VCaP (cell line): ENCODE results near the gene HSPA1L.
"Not testable (repeated sequence)": the region's sequence is repeated elsewhere in the genome, so short reads cannot be mapped to it uniquely, and the experiment has no call there.

ENCODE experiments used
- H3K27ac ChIP-seq: fragments of 450-650 bp; 2 replicates; pipeline ENCODE4 v1.5.1; 2017
- TF ChIP-seq, protein P1 (sequence below): fragments of 450-650 bp; conservative IDR thresholded peaks from 2 replicates; pipeline ENCODE4 v1.5.1; 2017; ENCODE audit warnings: mild to moderate bottlenecking, moderate library complexity

Gene HSPA1L

DNA sequence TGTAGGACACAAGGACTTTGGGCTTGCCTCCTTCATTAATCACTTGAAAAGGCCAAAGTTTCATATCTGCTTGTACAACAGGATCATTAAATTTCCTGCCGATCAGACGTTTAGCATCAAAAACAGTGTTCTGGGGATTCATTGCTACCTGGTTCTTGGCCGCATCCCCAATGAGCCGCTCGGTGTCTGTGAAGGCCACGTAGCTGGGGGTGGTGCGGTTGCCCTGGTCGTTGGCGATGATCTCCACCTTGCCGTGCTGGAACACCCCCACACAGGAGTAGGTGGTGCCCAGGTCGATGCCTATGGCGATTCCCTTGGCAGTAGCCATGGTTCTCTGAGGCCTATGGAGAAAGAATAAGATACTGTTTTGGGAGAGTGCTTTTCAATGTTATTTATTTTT, 3.4 kb downstream of the HSPA1L start:
- TF ChIP-seq, protein P1, sequence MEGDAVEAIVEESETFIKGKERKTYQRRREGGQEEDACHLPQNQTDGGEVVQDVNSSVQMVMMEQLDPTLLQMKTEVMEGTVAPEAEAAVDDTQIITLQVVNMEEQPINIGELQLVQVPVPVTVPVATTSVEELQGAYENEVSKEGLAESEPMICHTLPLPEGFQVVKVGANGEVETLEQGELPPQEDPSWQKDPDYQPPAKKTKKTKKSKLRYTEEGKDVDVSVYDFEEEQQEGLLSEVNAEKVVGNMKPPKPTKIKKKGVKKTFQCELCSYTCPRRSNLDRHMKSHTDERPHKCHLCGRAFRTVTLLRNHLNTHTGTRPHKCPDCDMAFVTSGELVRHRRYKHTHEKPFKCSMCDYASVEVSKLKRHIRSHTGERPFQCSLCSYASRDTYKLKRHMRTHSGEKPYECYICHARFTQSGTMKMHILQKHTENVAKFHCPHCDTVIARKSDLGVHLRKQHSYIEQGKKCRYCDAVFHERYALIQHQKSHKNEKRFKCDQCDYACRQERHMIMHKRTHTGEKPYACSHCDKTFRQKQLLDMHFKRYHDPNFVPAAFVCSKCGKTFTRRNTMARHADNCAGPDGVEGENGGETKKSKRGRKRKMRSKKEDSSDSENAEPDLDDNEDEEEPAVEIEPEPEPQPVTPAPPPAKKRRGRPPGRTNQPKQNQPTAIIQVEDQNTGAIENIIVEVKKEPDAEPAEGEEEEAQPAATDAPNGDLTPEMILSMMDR, result no peak

DNA sequence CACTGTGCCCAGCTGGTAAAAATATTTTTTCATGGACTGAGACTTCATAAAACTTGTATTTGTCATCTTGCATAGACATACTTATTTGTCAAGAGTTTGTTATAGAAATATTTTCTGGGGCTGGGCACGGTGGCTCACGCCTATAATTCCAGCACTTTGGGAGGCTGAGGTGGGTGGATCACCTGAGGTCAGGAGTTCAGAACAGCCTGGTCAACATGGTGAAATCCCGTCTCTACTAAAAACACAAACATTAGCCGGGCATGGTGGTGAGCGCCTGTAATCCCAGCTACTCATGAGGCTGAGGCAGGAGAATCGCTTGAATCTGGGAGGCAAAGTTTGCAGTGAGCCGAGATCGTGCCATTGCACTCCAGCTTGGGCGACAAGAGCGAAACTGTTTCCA, 6.5 kb downstream of the HSPA1L start:
- peak overlapping the region; percentile 83; the same call in 1 of the 2 replicates for H3K27ac ChIP-seq

More for the DNA sequence above, 3.4 kb downstream of the HSPA1L start:
- H3K27ac ChIP-seq, result no peak overlapping the region

DNA sequence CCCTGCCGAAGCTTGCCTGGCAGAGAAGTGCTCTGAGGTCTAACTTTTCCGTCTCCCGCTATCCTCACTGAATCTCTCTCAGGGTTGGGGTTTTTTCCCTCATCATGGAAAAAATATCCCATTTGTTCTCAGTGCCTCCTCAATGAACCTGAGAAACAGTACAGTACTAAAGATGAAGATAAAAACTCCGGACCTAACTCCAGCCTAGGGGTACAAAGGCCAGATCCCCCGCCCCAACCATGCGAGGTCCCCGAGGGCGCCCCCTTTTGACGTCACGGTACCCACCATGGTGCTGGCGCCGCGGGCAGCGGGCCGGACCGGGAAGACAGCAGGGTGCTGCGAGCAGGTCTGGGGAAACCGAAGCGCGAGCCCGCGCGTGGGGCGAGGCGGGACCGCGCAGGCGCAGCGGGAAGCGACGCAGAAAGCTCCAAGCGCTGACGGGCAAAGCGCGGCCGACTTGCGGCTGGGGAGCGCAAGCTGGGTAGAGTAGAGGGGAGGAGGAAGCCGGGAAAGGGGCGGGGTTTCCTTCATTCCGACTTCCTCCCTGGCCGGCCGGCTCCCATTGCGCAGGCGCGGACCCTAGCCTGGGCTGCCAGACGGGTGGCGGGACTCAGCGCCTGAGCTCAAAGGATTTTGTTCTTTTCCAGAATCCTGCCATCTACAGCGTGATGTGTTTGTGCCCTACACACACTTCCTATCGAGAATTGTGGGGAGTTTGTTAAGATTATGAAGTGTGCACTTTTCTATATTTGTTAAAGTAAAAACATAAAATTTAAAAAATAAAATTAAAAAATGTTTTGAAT, 8.4 kb downstream of the HSPA1L start, which contains the start of gene LSM2:
LSM2 (minus strand) TSS at position 497 of the 803 bp plus-strand sequence; CDS start at position 288, 209 bp downstream.
- H3K27ac ChIP-seq, result peak within 1 kb of the TSS; percentile 83
- TF ChIP-seq, protein P1, result peak; percentile 19; the same call in 1 of the 2 replicates

DNA sequence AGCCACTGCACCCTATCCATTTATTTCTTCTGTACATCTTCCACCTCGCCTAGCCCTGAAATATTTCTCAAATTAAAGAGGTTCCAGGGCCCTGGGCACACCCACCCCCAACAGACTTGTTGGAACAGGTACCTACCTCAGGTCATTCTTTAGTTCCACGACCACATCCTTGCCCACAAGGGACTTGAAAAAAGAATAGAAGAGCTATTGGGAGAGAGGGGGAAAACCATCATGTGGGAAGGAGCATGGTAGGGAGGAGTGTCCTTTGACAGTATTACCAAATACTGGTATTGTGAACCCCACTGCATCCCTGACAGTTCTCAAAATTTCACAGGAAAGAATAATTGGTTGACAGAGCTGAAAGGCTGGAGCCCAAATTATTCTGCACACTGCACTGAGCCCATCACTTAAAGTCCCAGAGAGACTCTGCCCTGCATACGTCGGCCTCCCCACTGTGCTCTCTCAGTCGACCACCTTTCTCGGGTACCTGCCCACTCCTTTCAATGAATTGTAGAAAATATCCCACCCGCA, 9.1 kb downstream of the HSPA1L start:
- TF ChIP-seq, protein P1, result no peak
- peak overlapping the region; percentile 83 for H3K27ac ChIP-seq

DNA sequence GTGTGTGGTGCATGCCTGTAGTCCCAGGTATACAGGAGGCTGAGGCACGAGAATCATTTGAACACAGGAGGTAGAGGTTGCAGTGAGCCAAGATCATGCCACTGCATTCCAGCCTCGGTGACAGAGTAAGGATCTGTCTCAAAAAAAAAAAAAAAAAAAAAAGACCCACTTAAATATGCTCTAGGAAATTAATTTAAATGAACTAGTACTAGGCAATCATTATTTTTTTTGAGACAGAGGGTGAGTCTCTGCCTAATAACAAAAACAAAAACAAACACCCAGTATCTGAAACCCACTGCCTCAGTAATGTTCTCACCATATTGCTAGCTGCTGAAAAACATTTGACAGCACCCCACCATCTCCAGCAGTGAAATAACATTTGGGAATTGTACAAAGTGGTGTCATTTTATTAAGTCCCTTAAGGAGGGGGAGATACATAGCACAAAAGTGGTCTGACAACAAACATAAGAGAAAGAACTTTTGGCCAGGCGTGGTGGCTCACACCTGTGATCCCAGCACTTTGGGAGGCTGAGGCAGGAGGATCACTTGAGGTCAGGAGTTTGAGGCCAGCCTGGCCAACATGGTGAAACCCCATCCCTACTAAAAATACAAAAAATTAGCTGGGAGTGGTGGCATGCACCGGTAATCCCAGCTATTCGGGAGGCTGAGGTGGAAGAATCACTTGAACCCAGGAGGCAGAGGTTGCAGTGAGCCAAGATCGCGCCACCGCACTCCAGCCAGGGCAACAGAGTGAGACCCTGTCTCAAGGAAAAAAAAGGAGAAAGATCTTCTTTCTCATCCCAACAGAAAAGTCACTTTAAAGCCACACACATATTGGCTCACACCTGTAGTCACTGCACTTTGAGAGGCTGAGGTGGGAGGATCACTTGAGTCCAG, 13.8 kb downstream of the HSPA1L start:
- H3K27ac ChIP-seq, result not testable (repeated sequence)

DNA sequence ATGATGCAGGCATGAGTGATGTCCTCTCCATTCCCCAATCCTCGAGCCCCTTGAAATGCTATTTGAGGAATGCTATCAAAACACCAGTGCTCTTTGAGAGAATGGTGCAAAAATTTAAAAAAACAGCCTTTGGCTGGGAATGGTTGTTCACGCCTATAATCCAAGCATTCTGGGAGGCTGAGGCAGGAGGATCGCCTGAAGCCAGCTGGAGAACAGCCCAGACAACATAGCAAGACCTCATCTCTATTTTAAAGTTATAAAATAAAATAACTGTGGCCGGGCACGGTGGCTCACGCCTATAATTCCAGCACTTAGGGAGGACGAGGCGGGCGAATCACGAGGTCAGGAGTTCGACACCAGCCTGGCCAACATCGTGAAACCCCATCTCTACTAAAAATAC, 15.3 kb downstream of the HSPA1L start:
- TF ChIP-seq, protein P1, result no peak
- no peak overlapping the region for H3K27ac ChIP-seq

DNA sequence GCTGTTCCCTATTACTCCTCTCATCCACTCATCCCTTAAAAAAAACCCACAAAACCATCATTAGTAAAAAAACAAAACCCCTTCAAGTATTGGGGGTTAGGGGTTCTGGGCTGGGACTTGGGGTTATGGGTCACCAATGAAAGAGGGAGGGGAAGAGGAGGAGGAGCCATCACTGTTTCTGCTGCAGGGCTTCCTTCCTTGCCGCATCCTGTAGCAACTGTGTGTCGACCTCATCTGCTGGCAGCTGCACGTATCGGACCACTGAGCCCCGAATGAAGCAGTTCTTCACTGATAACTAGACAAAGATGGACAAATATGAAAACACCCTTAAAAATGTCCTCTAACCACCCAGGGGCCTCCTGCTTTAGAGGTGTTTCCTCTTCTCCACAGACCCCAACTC, 17.5 kb downstream of the HSPA1L start:
- TF ChIP-seq, protein P1, result no peak
- no peak overlapping the region for H3K27ac ChIP-seq

DNA sequence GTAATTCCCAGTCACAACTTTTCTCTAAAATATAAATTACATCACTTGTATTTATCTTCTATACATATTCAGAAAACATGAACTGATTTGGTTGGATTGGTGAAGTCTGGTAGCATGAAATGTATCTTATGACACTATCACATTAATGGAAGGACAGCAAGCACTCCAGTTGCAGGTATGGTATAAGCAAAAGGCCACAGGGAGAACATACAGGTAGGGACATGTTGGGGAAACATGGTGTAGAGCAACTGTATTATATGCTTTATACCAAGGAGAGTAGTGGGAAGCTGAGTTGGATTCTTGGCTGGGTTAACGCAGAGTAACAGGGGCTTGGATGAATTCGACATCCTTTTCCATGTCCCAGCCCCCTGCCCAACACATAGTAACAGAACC, 18.1 kb downstream of the HSPA1L start:
- TF ChIP-seq, protein P1, result no peak
- H3K27ac ChIP-seq, result no peak overlapping the region
